Adipose tissue (tissue), 3 donors: ENCODE data around the gene TEX12. TPM values are rescaled to one million over a fixed set of nuclear protein-coding genes. Genes with fewer than 3 reads are reported as not detected.
"Not testable (repeated sequence)": the region's sequence is repeated elsewhere in the genome, so short reads cannot be mapped to it uniquely, and the experiment has no call there.

Experiments used
- H3K27ac ChIP-seq: one replicate; pipeline ENCODE4 v1.5.1; 2013; ENCODE audit warnings: low read depth, low read length
- WGBS, 3 donors: extraction: QIAGEN DNeasy Blood & Tissue Kit; methylation state at CpG; one replicate each; pipeline ENCODE4 v1.1.7; 2013; 5-methylcytosine and 5-hydroxymethylcytosine counted together
- polyA plus RNA-seq, 3 donors: library from polyadenylated mRNA; stranded (reverse); fragments of 200-250 nt; gene quantifications; one replicate each; pipeline ENCODE4 v1.2.3, GENCODE V29; 2013
- donor health status: healthy with polysubstance abuse.
- donor health status: Bipolar disorder and iron deficiency.
- donor health status: healthy.

TEX12 gene
- polyA plus RNA-seq, 3 donors, result not detected

- H3K27ac ChIP-seq, result no peak overlapping the region
- WGBS, 3 donors, result 60 to 65% (median 60%) methylated on average over 6 of the region's 6 CpGs
These were observed 4.2 kb upstream of the TEX12 start for GRCh38 chr11:112162761-112163546.

GRCh38 chr11:112163875-112164685 is 3.1 kb upstream of the TEX12 start, which contains the start of gene IL18:
TSS of gene IL18 (minus strand) at chr11:112164094. CDS start at chr11:112155053, 9,041 bp downstream.
- WGBS, 3 donors, result 36 to 56% (median 48%) methylated on average over 12 of the region's 12 CpGs
- H3K27ac ChIP-seq, result no peak within 1 kb of the TSS

GRCh38 chr11:112165049-112165448 is 2.1 kb upstream of the TEX12 start:
- 55 to 64% (median 56%) methylated on average over 3 of the region's 3 CpGs for WGBS, 3 donors

GRCh38 chr11:112166562-112166961 is 610 bp upstream of the TEX12 start:
- no peak overlapping the region for H3K27ac ChIP-seq
- 47 to 73% (median 47%) methylated on average over 8 of the region's 8 CpGs for WGBS, 3 donors

More at GRCh38 chr11:112165049-112165448, 2.1 kb upstream of the TEX12 start:
- no peak overlapping the region for H3K27ac ChIP-seq

GRCh38 chr11:112172362-112172994 is 5.3 kb downstream of the TEX12 start:
- no peak overlapping the region for H3K27ac ChIP-seq
- 49 to 67% (median 51%) methylated on average over 2 of the region's 2 CpGs for WGBS, 3 donors

GRCh38 chr11:112173152-112173551 is 6.0 kb downstream of the TEX12 start:
- H3K27ac ChIP-seq, result no peak overlapping the region
- WGBS, 3 donors, result 49 to 86% (median 59%) methylated on average over 3 of the region's 3 CpGs

- no peak within 1 kb of the TSS for H3K27ac ChIP-seq
- 5 to 6% (median 6%) methylated on average over 11 of the region's 11 CpGs for WGBS, 3 donors
These were observed 7.8 kb downstream of the TEX12 start, which contains the start of gene BCO2 for GRCh38 chr11:112174789-112175598. TSS of gene BCO2 (plus strand) at chr11:112175512. CDS start at chr11:112175602, 90 bp downstream.

GRCh38 chr11:112175599-112175952 is 8.4 kb downstream of the TEX12 start:
- WGBS, 3 donors, result 12 to 21% (median 20%) methylated on average over 4 of the region's 4 CpGs
- H3K27ac ChIP-seq, result no peak overlapping the region

GRCh38 chr11:112176077-112176476 is 8.9 kb downstream of the TEX12 start:
- WGBS, 3 donors, result 58 to 88% (median 77%) methylated on average over 1 of the region's 1 CpG
- H3K27ac ChIP-seq, result no peak overlapping the region

- 77 to 95% (median 88%) methylated on average over 2 to 4 of the region's 4 CpGs for WGBS, 3 donors
These were observed 10.4 kb downstream of the TEX12 start for GRCh38 chr11:112177589-112177988.

GRCh38 chr11:112178428-112178827 is 11.3 kb downstream of the TEX12 start:
- 92 to 98% (median 96%) methylated on average over 1 of the region's 1 CpG for WGBS, 3 donors
- H3K27ac ChIP-seq, result no peak overlapping the region

More at GRCh38 chr11:112177589-112177988, 10.4 kb downstream of the TEX12 start:
- H3K27ac ChIP-seq, result no peak overlapping the region

GRCh38 chr11:112178936-112179335 is 11.8 kb downstream of the TEX12 start:
- no peak overlapping the region for H3K27ac ChIP-seq
- 49 to 70% (median 59%) methylated on average over 3 of the region's 3 CpGs for WGBS, 3 donors

GRCh38 chr11:112179601-112180000 is 12.4 kb downstream of the TEX12 start:
- no peak overlapping the region for H3K27ac ChIP-seq

GRCh38 chr11:112182867-112183266 is 15.7 kb downstream of the TEX12 start:
- WGBS, 3 donors, result 46 to 65% (median 58%) methylated on average over 1 of the region's 1 CpG
- H3K27ac ChIP-seq, result no peak overlapping the region

GRCh38 chr11:112185883-112186282 is 18.7 kb downstream of the TEX12 start:
- no peak overlapping the region for H3K27ac ChIP-seq

- no peak overlapping the region for H3K27ac ChIP-seq
These were observed 19.1 kb downstream of the TEX12 start for GRCh38 chr11:112186304-112186703.

- H3K27ac ChIP-seq, result not testable (repeated sequence)
- WGBS, 3 donors, result 65 to 81% (median 71%) methylated on average over 11 of the region's 11 CpGs
These were observed 27.9 kb downstream of the TEX12 start for GRCh38 chr11:112195113-112195512.

GRCh38 chr11:112195951-112196351 is 28.8 kb downstream of the TEX12 start:
- H3K27ac ChIP-seq, result no peak overlapping the region
- WGBS, 3 donors, result 22 to 36% (median 27%) methylated on average over 2 of the region's 2 CpGs
